H1 (cell line): ENCODE data around the gene CLMP. TPM values are rescaled to one million over a fixed set of nuclear protein-coding genes. Genes with fewer than 3 reads are reported as not detected.

Experiments used
- ASH2L ChIP-seq: fragments of 200-600, 300-600 bp; sonication (generic); IDR thresholded peaks from one replicate; pipeline ENCODE4 v1.7.1; 2017; ENCODE audit warnings: low read length
- GABPA ChIP-seq: IDR thresholded peaks from 2 replicates; pipeline ENCODE4 v1.6.1; 2011; ENCODE audit warnings: mild to moderate bottlenecking, low read length, moderate library complexity, borderline replicate concordance; ENCODE audit not compliant: insufficient read depth
- SIN3A ChIP-seq, 2 experiments: IDR thresholded peaks in 1 of 2; conservative IDR thresholded peaks in 1 of 2; 2 replicates each; pipeline ENCODE4 v1.6.1; 2011 to 2012; ENCODE audit warnings: low read length in 2 of 2, improper control_type of control experiment in 1 of 2, low read depth in 1 of 2, mild to moderate bottlenecking in 1 of 2
- YY1 ChIP-seq: IDR thresholded peaks from 2 replicates; pipeline ENCODE4 v1.6.1; 2011; ENCODE audit warnings: low read depth, mild to moderate bottlenecking, low read length
- polyA plus RNA-seq, 7 experiments: library from polyadenylated mRNA; depleted of rRNA in 3 of 7; stranded (reverse) in 5 of 7; unstranded in 2 of 7; fragments of >200 nt in 5 of 7; fragments of 200-250 nt in 2 of 7; gene quantifications; 1 replicate in 5 of 7; 2 replicates in 1 of 7; 4 replicates in 1 of 7; pipeline versions ENCODE4 v1.2.1 to v1.2.3, GENCODE V29; 2011 to 2013; ENCODE audit warnings: missing spikeins in 2 of 7, mixed read lengths in 2 of 7
- total RNA-seq: library from RNA; stranded (reverse); fragmentation: NEBNext Ultra II Directional; extraction: Animal tissue kit (Norgen Biotek cat#: 25700); gene quantifications from 2 replicates; pipeline ENCODE4 v1.2.1, GENCODE V29; 2021
- TF ChIP-seq, protein P1 (sequence below): fragments of 300-600 bp; sonication (generic); IDR thresholded peaks from 2 replicates; pipeline ENCODE4 v1.7.1; 2012; ENCODE audit warnings: low read length, moderate library complexity, mild to moderate bottlenecking, inconsistent platforms; ENCODE audit not compliant: insufficient replicate concordance

The CLMP gene
- total and polyA plus RNA-seq, 2 of the 8 experiments (the other 6 are each of a cell fraction or from before 2014, with no cell fraction given), result 9.9 to 24.1 TPM

- TF ChIP-seq, protein P1, sequence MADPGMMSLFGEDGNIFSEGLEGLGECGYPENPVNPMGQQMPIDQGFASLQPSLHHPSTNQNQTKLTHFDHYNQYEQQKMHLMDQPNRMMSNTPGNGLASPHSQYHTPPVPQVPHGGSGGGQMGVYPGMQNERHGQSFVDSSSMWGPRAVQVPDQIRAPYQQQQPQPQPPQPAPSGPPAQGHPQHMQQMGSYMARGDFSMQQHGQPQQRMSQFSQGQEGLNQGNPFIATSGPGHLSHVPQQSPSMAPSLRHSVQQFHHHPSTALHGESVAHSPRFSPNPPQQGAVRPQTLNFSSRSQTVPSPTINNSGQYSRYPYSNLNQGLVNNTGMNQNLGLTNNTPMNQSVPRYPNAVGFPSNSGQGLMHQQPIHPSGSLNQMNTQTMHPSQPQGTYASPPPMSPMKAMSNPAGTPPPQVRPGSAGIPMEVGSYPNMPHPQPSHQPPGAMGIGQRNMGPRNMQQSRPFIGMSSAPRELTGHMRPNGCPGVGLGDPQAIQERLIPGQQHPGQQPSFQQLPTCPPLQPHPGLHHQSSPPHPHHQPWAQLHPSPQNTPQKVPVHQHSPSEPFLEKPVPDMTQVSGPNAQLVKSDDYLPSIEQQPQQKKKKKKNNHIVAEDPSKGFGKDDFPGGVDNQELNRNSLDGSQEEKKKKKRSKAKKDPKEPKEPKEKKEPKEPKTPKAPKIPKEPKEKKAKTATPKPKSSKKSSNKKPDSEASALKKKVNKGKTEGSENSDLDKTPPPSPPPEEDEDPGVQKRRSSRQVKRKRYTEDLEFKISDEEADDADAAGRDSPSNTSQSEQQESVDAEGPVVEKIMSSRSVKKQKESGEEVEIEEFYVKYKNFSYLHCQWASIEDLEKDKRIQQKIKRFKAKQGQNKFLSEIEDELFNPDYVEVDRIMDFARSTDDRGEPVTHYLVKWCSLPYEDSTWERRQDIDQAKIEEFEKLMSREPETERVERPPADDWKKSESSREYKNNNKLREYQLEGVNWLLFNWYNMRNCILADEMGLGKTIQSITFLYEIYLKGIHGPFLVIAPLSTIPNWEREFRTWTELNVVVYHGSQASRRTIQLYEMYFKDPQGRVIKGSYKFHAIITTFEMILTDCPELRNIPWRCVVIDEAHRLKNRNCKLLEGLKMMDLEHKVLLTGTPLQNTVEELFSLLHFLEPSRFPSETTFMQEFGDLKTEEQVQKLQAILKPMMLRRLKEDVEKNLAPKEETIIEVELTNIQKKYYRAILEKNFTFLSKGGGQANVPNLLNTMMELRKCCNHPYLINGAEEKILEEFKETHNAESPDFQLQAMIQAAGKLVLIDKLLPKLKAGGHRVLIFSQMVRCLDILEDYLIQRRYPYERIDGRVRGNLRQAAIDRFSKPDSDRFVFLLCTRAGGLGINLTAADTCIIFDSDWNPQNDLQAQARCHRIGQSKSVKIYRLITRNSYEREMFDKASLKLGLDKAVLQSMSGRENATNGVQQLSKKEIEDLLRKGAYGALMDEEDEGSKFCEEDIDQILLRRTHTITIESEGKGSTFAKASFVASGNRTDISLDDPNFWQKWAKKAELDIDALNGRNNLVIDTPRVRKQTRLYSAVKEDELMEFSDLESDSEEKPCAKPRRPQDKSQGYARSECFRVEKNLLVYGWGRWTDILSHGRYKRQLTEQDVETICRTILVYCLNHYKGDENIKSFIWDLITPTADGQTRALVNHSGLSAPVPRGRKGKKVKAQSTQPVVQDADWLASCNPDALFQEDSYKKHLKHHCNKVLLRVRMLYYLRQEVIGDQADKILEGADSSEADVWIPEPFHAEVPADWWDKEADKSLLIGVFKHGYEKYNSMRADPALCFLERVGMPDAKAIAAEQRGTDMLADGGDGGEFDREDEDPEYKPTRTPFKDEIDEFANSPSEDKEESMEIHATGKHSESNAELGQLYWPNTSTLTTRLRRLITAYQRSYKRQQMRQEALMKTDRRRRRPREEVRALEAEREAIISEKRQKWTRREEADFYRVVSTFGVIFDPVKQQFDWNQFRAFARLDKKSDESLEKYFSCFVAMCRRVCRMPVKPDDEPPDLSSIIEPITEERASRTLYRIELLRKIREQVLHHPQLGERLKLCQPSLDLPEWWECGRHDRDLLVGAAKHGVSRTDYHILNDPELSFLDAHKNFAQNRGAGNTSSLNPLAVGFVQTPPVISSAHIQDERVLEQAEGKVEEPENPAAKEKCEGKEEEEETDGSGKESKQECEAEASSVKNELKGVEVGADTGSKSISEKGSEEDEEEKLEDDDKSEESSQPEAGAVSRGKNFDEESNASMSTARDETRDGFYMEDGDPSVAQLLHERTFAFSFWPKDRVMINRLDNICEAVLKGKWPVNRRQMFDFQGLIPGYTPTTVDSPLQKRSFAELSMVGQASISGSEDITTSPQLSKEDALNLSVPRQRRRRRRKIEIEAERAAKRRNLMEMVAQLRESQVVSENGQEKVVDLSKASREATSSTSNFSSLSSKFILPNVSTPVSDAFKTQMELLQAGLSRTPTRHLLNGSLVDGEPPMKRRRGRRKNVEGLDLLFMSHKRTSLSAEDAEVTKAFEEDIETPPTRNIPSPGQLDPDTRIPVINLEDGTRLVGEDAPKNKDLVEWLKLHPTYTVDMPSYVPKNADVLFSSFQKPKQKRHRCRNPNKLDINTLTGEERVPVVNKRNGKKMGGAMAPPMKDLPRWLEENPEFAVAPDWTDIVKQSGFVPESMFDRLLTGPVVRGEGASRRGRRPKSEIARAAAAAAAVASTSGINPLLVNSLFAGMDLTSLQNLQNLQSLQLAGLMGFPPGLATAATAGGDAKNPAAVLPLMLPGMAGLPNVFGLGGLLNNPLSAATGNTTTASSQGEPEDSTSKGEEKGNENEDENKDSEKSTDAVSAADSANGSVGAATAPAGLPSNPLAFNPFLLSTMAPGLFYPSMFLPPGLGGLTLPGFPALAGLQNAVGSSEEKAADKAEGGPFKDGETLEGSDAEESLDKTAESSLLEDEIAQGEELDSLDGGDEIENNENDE, result no peak
- TF ChIP-seq GABPA (no peak), SIN3A (conservative IDR thresholded peaks at IDR 0.05 in 1 of 2, IDR thresholded peaks at IDR 0.05 in 1 of 2; ENCODE audit: low read depth in 1 of 2, low read length in 2 of 2) (no peak), YY1 (no peak), ASH2L (no peak)
Observed at GRCh38 chr11:123233975-123234334, 38.9 kb upstream of the CLMP start (continued).
